GM23248 (cell line): ENCODE data around the gene KAT14. TPM values are rescaled to one million over a fixed set of nuclear protein-coding genes. Genes with fewer than 3 reads are reported as not detected.
"Not testable (repeated sequence)": the region's sequence is repeated elsewhere in the genome, so short reads cannot be mapped to it uniquely, and the experiment has no call there.

Experiments
- DNase-seq: peaks from one replicate; pipeline ENCODE4 v3.0.0-alpha.2; 2015
- H2AFZ ChIP-seq: fragments of 200-600 bp; sonication (generic); 2 replicates; pipeline ENCODE4 v1.6.1; 2016; ENCODE audit warnings: antibody characterized with exemption
- H3F3A ChIP-seq: fragments of 200-600 bp; sonication (generic); 2 replicates; pipeline ENCODE4 v1.6.1; 2016; ENCODE audit warnings: mild to moderate bottlenecking, antibody characterized with exemption, mixed run types; ENCODE audit not compliant: insufficient read depth
- H3K27ac ChIP-seq: fragments of 200-600 bp; sonication (generic); 2 replicates; pipeline ENCODE4 v1.5.1; 2016; ENCODE audit warnings: mild to moderate bottlenecking
- H3K27me3 ChIP-seq: fragments of 200-600 bp; sonication (generic); replicated peaks from 2 replicates; pipeline ENCODE4 v1.6.1; 2016; ENCODE audit warnings: mild to moderate bottlenecking; ENCODE audit not compliant: insufficient read depth
- H3K36me3 ChIP-seq: fragments of 200-600 bp; sonication (generic); 2 replicates; pipeline ENCODE4 v1.6.1; 2016; ENCODE audit warnings: low read depth, mild to moderate bottlenecking
- H3K4me1 ChIP-seq: fragments of 200-600 bp; sonication (generic); 2 replicates; pipeline ENCODE4 v1.6.1; 2016; ENCODE audit warnings: mild to moderate bottlenecking; ENCODE audit not compliant: insufficient read depth
- H3K4me2 ChIP-seq: fragments of 200-600 bp; sonication (generic); one replicate; pipeline ENCODE4 v1.6.1; 2016; ENCODE audit warnings: mild to moderate bottlenecking; ENCODE audit not compliant: unreplicated experiment
- H3K4me3 ChIP-seq: fragments of 200-600 bp; sonication (generic); 2 replicates; pipeline ENCODE4 v1.5.1; 2016; ENCODE audit warnings: mild to moderate bottlenecking
- H3K79me2 ChIP-seq: fragments of 200-600 bp; sonication (generic); 2 replicates; pipeline ENCODE4 v1.6.1; 2016; ENCODE audit warnings: mild to moderate bottlenecking; ENCODE audit not compliant: insufficient read depth
- H3K9ac ChIP-seq: fragments of 200-600 bp; sonication (generic); 2 replicates; pipeline ENCODE4 v1.6.1; 2016; ENCODE audit warnings: mild to moderate bottlenecking
- H3K9me2 ChIP-seq: fragments of 200-600 bp; sonication (generic); 2 replicates; pipeline ENCODE4 v1.6.1; 2016; ENCODE audit warnings: mixed run types, mild to moderate bottlenecking, moderate library complexity; ENCODE audit not compliant: insufficient read depth
- H3K9me3 ChIP-seq: fragments of 200-600 bp; sonication (generic); one replicate; pipeline ENCODE4 v1.6.1; 2017; ENCODE audit warnings: low read depth
- H4K20me1 ChIP-seq: fragments of 200-600 bp; sonication (generic); 2 replicates; pipeline ENCODE4 v1.6.0; 2016; ENCODE audit not compliant: insufficient read depth
- EZH2 ChIP-seq: fragments of 200-600 bp; sonication (generic); IDR thresholded peaks from 2 replicates; pipeline ENCODE4 v1.6.1; 2018; ENCODE audit warnings: antibody characterized with exemption, mild to moderate bottlenecking; ENCODE audit not compliant: insufficient read depth, poor library complexity, severe bottlenecking
- EZH2phosphoT487 ChIP-seq: fragments of 200-600 bp; sonication (generic); IDR thresholded peaks from 2 replicates; pipeline ENCODE4 v1.6.1; 2018; ENCODE audit warnings: antibody characterized with exemption, moderate library complexity, mild to moderate bottlenecking, low read depth; ENCODE audit not compliant: insufficient read depth
- WGBS, 2 experiments: methylation state at CpG; one replicate each; pipeline ENCODE4 v1.1.6; 2015 to 2017; ENCODE audit warnings: low lambda C conversion rate in 2 of 2, low coverage in 1 of 2; ENCODE audit errors: missing lambda C conversion rate in 2 of 2; 5-methylcytosine and 5-hydroxymethylcytosine counted together
- in situ Hi-C: fragments of 300-500 bp; cut with MboI; formaldehyde crosslinking; loops from 2 replicates; pipeline ENCODE4 v1.15.0; 2020
- polyA plus RNA-seq: library from polyadenylated mRNA; unstranded; fragments of >200 nt; fragmentation: Nextera tagmentation; extraction: Ambion mirVana; gene quantifications from 2 replicates; pipeline ENCODE4 v1.2.1, GENCODE V29; 2016
- total RNA-seq: library from RNA; depleted of rRNA; stranded (reverse); fragments of >200 nt; shearing (Covaris generic); gene quantifications from 2 replicates; pipeline ENCODE4 v1.2.3, GENCODE V29; 2014

KAT14 gene
- total and polyA plus RNA-seq, 2 experiments from 2014 or later, result 10.2 to 21.7 TPM

GRCh38 chr20:18174906-18175683 lies 37.4 kb downstream of the KAT14 start:
- Histone ChIP-seq H3F3A (no peaks in the 10 kb centered on the region), H3K4me2 (no peak overlapping the region), H3K27ac (no peak overlapping the region), H2AFZ (no peak overlapping the region), H4K20me1 (no peaks in the 10 kb centered on the region), H3K9me2 (no peaks in the 10 kb centered on the region), H3K4me3 (no peak overlapping the region), H3K9me3 (no peaks in the 10 kb centered on the region), H3K79me2 (no peaks in the 10 kb centered on the region), H3K36me3 (no peaks in the 10 kb centered on the region; the same call in 1 of the 2 replicates), H3K4me1 (no peaks in the 10 kb centered on the region), H3K27me3 (no peaks in the 10 kb centered on the region), H3K9ac (no peak overlapping the region)
- WGBS, 2 experiments, result 97 to 99% methylated on average over 14 of the region's 14 CpGs
- DNase-seq, result no peak
- in situ Hi-C loops, result loop anchor here (25.0 kb wide), 1 partner anchor 513 kb away; no protein-coding TSS in a partner anchor
- no peak for TF ChIP-seq EZH2phosphoT487
- no peak for TF ChIP-seq EZH2

DNA sequence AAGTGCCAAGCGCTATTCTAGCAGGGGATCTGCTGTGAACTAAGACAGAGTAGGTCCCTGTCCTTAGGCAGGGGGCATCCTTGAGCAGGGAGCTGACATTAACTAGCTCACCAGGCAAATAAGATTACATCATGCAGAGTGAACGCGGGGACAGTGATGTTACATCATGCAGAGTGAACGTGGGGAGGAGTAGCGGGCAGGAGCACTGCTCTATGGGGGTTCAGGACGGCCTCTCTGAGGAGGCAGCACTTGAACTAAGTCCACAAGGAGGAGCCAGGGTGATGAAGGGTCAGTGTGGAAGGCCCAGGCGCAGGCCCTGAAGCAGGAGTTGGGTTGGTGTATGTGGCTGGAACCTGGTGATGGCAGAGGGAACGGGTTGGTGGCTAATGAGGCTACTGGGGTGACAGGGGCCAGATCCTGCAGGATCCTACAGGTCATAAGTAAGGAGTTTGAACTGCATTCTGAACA lies 38.7 kb downstream of the KAT14 start:
- Histone ChIP-seq H3K27me3 (no peaks in the 10 kb centered on the region), H4K20me1 (no peaks in the 10 kb centered on the region), H3K9ac (no peak overlapping the region), H3K4me3 (no peak overlapping the region), H3K4me1 (no peaks in the 10 kb centered on the region), H2AFZ (no peak overlapping the region), H3K9me2 (no peaks in the 10 kb centered on the region), H3K79me2 (no peaks in the 10 kb centered on the region), H3K36me3 (no peaks in the 10 kb centered on the region; the same call in 1 of the 2 replicates), H3K27ac (no peak overlapping the region), H3K9me3 (no peaks in the 10 kb centered on the region), H3F3A (no peaks in the 10 kb centered on the region), H3K4me2 (no peak overlapping the region)
- whole genome bisulfite sequencing, 2 experiments, result 86 to 89% methylated on average over 8 of the region's 8 CpGs
- in situ Hi-C loops, result no loop called here
- no peak for DNase-seq
- no peak for TF ChIP-seq EZH2phosphoT487
- no peak for TF ChIP-seq EZH2

- H3F3A ChIP-seq, DNase-seq, H4K20me1 ChIP-seq, H3K27ac ChIP-seq, H3K4me1 ChIP-seq, H3K79me2 ChIP-seq, H3K4me2 ChIP-seq, H3K9ac ChIP-seq, H3K9me3 ChIP-seq, H3K9me2 ChIP-seq, in situ Hi-C loops, H2AFZ ChIP-seq, H3K4me3 ChIP-seq, H3K27me3 ChIP-seq: not testable (repeated sequence)
- peaks cover 11% of the 10 kb centered on the region; the same call in 1 of the 2 replicates for H3K36me3 ChIP-seq
Observed at GRCh38 chr20:18180366-18180765, 42.7 kb downstream of the KAT14 start.

GRCh38 chr20:18180815-18181214 lies 43.2 kb downstream of the KAT14 start:
- Histone ChIP-seq H3K4me3 (no peak overlapping the region), H4K20me1 (no peaks in the 10 kb centered on the region), H3K27me3 (no peaks in the 10 kb centered on the region), H3K79me2 (no peaks in the 10 kb centered on the region), H3K36me3 (peaks cover 11% of the 10 kb centered on the region; the same call in 1 of the 2 replicates), H2AFZ (no peak overlapping the region), H3K9me2 (no peaks in the 10 kb centered on the region), H3F3A (no peaks in the 10 kb centered on the region), H3K4me1 (no peaks in the 10 kb centered on the region), H3K9ac (no peak overlapping the region), H3K27ac (no peak overlapping the region), H3K9me3 (no peaks in the 10 kb centered on the region), H3K4me2 (no peak overlapping the region)
- DNase-seq, result no peak
- 46 to 47% methylated on average over 1 of the region's 1 CpG for WGBS, 2 experiments
- no peak for TF ChIP-seq EZH2
- TF ChIP-seq EZH2phosphoT487, result no peak
- in situ Hi-C loops, result no loop called here

- Histone ChIP-seq H3K9ac (no peak overlapping the region), H3K9me3 (no peaks in the 10 kb centered on the region), H3K4me2 (no peak overlapping the region), H3K9me2 (no peaks in the 10 kb centered on the region), H3K4me3 (no peak overlapping the region), H2AFZ (no peak overlapping the region), H3K4me1 (no peaks in the 10 kb centered on the region), H3F3A (no peaks in the 10 kb centered on the region), H3K36me3 (peaks cover 11% of the 10 kb centered on the region), H3K79me2 (no peaks in the 10 kb centered on the region), H4K20me1 (no peaks in the 10 kb centered on the region), H3K27me3 (no peaks in the 10 kb centered on the region), H3K27ac (no peak overlapping the region)
- DNase-seq, result no peak
- 97% methylated on average over 5 of the region's 5 CpGs for WGBS, 2 experiments
- in situ Hi-C loops, result no loop called here
- TF ChIP-seq EZH2 (no peak), EZH2phosphoT487 (no peak)
Observed at GRCh38 chr20:18187020-18187419, 49.4 kb downstream of the KAT14 start.
